Duodenal mucosa (tissue), 2 donors: Measurements from ENCODE around the gene SORCS2.

Experiments
- H3K27ac ChIP-seq: one replicate; pipeline ENCODE4 v1.7.0; 2013; ENCODE audit warnings: low read depth, low read length
- H3K27me3 ChIP-seq, 2 donors: one replicate each; pipeline ENCODE4 v1.7.0; 2013; ENCODE audit warnings: low read length in 2 of 2, control low read depth in 1 of 2; ENCODE audit not compliant: insufficient read depth in 2 of 2, control insufficient read depth in 1 of 2
- H3K36me3 ChIP-seq, 2 donors: one replicate each; pipeline ENCODE4 v1.7.0; 2013; ENCODE audit warnings: low read length in 2 of 2, control low read depth in 1 of 2; ENCODE audit not compliant: insufficient read depth in 2 of 2, control insufficient read depth in 1 of 2
- H3K4me1 ChIP-seq, 2 donors: one replicate each; pipeline ENCODE4 v1.7.0; 2013; ENCODE audit warnings: low read length in 2 of 2, control low read depth in 1 of 2; ENCODE audit not compliant: insufficient read depth in 2 of 2, control insufficient read depth in 1 of 2
- H3K4me3 ChIP-seq, 2 donors: one replicate each; pipeline ENCODE4 v1.7.0; 2013; ENCODE audit warnings: low read length in 2 of 2, low read depth in 1 of 2
- H3K9ac ChIP-seq, 2 donors: one replicate each; pipeline ENCODE4 v1.7.0; 2013; ENCODE audit warnings: low read length in 2 of 2, low read depth in 1 of 2
- H3K9me3 ChIP-seq, 2 donors: one replicate each; pipeline ENCODE4 v1.7.0; 2013; ENCODE audit warnings: low read length in 2 of 2, control low read depth in 1 of 2; ENCODE audit not compliant: control insufficient read depth in 1 of 2

The SORCS2 gene

DNA sequence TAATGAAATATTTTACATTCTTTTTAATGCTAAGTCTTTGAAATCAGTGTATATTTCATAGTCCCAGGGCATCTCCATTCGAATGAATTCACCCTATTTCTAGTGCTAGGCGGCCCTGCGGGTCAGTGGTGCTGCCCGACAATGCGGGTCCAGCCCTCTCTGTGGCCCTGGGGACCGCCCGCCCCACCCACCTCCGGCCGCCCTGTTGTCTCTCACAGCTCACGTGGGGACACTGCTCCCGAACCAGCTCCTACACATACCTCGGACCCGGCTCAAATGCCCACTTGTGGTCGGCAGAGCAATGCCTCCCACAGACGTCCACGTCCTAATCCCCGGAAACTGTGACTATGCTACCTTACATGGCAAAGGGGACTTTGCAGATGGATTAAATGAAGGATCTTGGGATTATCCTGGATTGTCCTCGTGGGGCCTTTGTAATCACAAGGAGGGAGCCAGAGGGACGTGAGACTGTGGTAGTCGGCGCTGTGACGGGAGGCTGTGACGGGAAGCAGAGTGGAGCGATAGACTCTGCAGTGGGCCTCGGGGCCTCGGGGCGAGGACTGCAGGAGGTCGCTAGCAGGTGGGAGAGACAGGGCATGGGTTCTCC lies 334.7 kb downstream of the SORCS2 start:
- no peak overlapping the region for H3K4me3 ChIP-seq
- no peaks in the 10 kb centered on the region for H3K36me3 ChIP-seq
- H3K4me1 ChIP-seq = no peaks in the 10 kb centered on the region
- H3K27me3 ChIP-seq = peaks cover 4 to 5% of the 10 kb centered on the region in 2 donors
- no peaks in the 10 kb centered on the region for H3K9me3 ChIP-seq
- H3K27ac ChIP-seq = no peak overlapping the region
- H3K9ac ChIP-seq = no peak overlapping the region

GRCh38 chr4:7529368-7530080 lies 337.2 kb downstream of the SORCS2 start:
- Histone ChIP-seq H3K36me3 (no peaks in the 10 kb centered on the region), H3K4me1 (no peaks in the 10 kb centered on the region), H3K9me3 (no peaks in the 10 kb centered on the region), H3K4me3 (no peak overlapping the region), H3K27ac (no peak overlapping the region), H3K9ac (no peak overlapping the region), H3K27me3 (peaks cover 0 to 4% of the 10 kb centered on the region in 2 donors)

GRCh38 chr4:7530082-7530481 lies 337.7 kb downstream of the SORCS2 start:
- Histone ChIP-seq H3K9ac (no peak overlapping the region), H3K9me3 (no peaks in the 10 kb centered on the region), H3K36me3 (no peaks in the 10 kb centered on the region), H3K27ac (no peak overlapping the region), H3K4me1 (no peaks in the 10 kb centered on the region), H3K27me3 (no peaks in the 10 kb centered on the region), H3K4me3 (no peak overlapping the region)

DNA sequence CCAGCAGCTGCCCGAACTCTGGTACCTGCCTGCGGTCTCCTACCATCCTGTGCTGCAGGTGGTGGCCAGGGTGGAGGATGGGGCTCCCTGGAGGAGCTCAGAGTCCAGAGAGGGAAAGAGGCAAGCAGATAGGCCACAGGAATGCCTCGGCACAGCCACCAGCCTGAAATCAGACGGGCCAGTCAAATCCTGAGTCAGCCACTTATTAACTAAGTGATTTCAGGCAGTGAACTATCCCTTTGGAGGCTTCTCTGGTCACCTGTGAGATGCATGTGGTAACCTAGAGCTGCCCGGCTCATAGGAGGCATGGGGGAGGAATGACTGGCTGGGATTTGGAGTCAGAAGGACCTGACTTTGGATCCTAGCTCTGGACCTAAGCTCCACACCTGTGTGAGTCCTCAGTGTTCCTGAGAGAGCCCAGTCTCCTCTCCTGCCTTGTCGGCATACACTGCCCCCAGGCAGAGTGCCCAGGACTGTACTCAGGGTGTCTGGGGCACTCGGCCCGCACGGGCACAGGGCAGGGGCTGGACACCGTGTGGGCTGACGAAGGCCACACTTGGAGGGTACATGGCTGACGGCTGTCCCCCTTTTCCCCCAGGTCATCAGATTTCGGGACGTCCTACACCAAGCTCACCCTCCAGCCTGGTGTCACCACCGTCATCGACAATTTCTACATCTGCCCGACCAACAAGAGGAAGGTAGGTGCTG lies 338.7 kb downstream of the SORCS2 start:
- Histone ChIP-seq H3K4me1 (no peaks in the 10 kb centered on the region), H3K9ac (no peak overlapping the region), H3K36me3 (no peaks in the 10 kb centered on the region), H3K27me3 (no peaks in the 10 kb centered on the region), H3K4me3 (no peak overlapping the region), H3K9me3 (no peaks in the 10 kb centered on the region), H3K27ac (no peak overlapping the region)

DNA sequence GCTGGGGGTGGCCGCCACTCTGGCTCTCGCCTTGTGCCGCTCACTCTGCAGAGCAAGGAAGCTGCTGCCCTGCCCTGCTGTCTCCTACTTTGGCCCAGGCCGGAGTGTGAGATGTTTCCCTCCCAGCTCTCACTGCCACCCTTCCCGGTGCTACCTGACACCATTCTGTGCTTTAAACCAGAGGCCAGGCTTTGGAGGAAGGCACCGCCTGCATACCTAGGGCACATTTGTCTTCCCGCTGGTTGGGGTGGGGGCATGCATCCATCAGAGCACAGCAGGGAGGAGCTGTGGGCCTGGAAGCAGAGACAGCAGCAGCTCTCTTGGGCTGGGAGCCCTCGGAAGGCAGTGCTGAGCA lies 339.3 kb downstream of the SORCS2 start:
- H3K9ac ChIP-seq = no peak overlapping the region
- no peaks in the 10 kb centered on the region for H3K9me3 ChIP-seq
- no peaks in the 10 kb centered on the region for H3K4me1 ChIP-seq
- no peaks in the 10 kb centered on the region for H3K36me3 ChIP-seq
- no peaks in the 10 kb centered on the region for H3K27me3 ChIP-seq
- no peak overlapping the region for H3K27ac ChIP-seq
- no peak overlapping the region for H3K4me3 ChIP-seq

GRCh38 chr4:7532043-7532442 lies 339.7 kb downstream of the SORCS2 start:
- H3K27ac ChIP-seq = no peak overlapping the region
- no peak overlapping the region for H3K4me3 ChIP-seq
- H3K9ac ChIP-seq = no peak overlapping the region
- H3K4me1 ChIP-seq = no peaks in the 10 kb centered on the region
- no peaks in the 10 kb centered on the region for H3K9me3 ChIP-seq
- no peaks in the 10 kb centered on the region for H3K27me3 ChIP-seq
- H3K36me3 ChIP-seq = no peaks in the 10 kb centered on the region

DNA sequence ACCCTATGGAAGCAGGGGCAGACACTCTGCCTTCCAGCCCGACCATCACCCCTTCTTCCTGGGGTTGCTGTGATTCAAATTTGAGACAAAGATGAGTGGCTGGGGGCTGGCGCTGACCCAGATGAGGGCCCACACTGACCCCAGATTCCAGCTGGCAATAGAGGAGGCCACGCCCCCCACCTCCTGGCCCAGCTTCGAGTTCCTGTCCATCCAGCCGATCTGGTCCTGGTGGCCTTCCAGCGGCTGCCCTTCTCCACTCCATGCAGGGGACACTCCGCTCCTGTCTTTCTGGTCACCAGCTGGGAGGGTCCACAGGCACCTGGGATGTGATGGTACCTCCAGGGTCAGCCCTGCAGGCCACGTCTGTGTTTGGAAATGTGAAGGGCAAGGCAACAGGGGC lies 340.9 kb downstream of the SORCS2 start:
- Histone ChIP-seq H3K9me3 (no peaks in the 10 kb centered on the region), H3K36me3 (no peaks in the 10 kb centered on the region), H3K4me1 (no peaks in the 10 kb centered on the region), H3K9ac (no peak overlapping the region), H3K27ac (no peak overlapping the region), H3K27me3 (no peaks in the 10 kb centered on the region), H3K4me3 (no peak overlapping the region)

DNA sequence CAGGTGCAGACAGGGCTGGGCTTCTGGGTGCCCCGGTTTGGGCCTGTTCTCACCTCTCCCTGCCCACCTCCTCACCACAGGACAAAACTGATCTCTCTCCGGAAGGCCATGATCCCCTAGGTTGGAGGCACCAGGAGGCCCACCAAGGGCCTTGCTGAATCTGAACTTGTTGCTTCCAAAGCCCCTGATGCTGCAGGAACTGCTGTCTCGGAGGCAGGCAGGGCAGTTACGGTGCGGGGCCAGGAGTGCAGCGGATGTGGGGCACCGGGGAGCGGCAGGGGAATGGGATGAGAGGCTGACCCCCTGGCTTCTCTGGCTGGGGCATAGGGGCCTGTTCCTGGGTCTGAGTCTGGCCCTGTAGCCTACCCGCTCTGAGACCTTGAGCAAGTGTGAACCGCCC lies 342.8 kb downstream of the SORCS2 start:
- no peaks in the 10 kb centered on the region for H3K4me1 ChIP-seq
- no peaks in the 10 kb centered on the region for H3K27me3 ChIP-seq
- no peaks in the 10 kb centered on the region for H3K9me3 ChIP-seq
- no peak overlapping the region for H3K27ac ChIP-seq
- no peaks in the 10 kb centered on the region for H3K36me3 ChIP-seq
- no peak overlapping the region for H3K9ac ChIP-seq
- H3K4me3 ChIP-seq = no peak overlapping the region

DNA sequence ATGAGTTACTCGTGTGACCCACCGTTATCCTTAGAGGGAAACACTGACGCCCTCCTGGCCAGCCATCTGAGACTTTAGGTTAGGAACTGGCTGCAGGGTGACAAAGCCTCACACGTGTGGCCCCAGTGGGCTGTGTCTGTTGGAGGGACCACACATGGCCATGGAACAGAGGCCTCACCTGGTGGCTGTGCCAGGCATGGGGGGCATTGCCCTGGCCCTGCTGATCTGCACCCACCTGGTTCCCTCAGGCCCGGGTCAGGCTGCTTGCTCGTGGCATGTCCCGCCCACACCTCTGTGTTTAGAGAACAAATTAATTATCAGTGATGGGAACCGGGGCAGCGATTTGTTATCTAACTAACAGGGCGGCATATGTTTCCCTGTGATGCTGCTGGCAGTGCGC lies 343.3 kb downstream of the SORCS2 start:
- Histone ChIP-seq H3K4me1 (no peaks in the 10 kb centered on the region), H3K27me3 (no peaks in the 10 kb centered on the region), H3K27ac (no peak overlapping the region), H3K4me3 (no peak overlapping the region), H3K9ac (no peak overlapping the region), H3K9me3 (no peaks in the 10 kb centered on the region), H3K36me3 (no peaks in the 10 kb centered on the region)

DNA sequence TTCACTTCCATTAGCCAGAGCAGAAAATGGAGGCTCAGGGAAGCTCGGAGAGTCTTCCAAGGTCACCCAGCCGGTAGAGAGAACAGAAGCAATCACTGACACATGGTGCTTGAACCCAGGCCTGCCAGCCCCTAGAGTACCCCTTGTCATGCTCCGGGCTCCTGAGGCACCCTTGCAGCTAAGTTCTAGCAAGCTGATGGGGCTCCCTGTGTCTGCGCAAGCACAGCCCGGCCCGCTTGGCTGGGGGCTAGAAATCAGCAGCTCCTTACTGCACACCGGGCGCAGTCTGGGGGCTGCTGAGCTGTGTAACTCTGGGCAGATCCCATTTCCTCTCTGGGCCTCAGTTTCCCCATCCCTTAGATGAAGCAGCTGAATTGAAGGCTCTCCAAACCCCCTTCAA lies 344.5 kb downstream of the SORCS2 start:
- Histone ChIP-seq H3K36me3 (no peaks in the 10 kb centered on the region), H3K9me3 (no peaks in the 10 kb centered on the region), H3K4me1 (no peaks in the 10 kb centered on the region), H3K27ac (no peak overlapping the region), H3K9ac (no peak overlapping the region), H3K4me3 (no peak overlapping the region), H3K27me3 (no peaks in the 10 kb centered on the region)
